H1 (cell line): ENCODE results near the gene SLC9C1. TPM values are rescaled to one million over a fixed set of nuclear protein-coding genes. Genes with fewer than 3 reads are reported as not detected.
A peak's percentile ranks its signal among the peaks of the same experiment; 100 is the strongest.

Source experiments
- BRCA1 ChIP-seq: IDR thresholded peaks from 2 replicates; pipeline ENCODE4 v1.6.1; 2012; ENCODE audit warnings: low read depth, low read length, improper control_type of control experiment
- CBX8 ChIP-seq: fragments of 300-800, 300-1000 bp; sonication (generic); IDR thresholded peaks from 2 replicates; pipeline ENCODE4 v1.7.1; 2016; ENCODE audit warnings: low read depth, low read length, borderline replicate concordance
- CTCF ChIP-seq, 3 experiments: IDR thresholded peaks; 1 replicate in 2 of 3; 2 replicates in 1 of 3; pipeline versions ENCODE4 v1.5.1 to v1.6.1; 2011; ENCODE audit warnings: low read length in 3 of 3, mild to moderate bottlenecking in 3 of 3, inconsistent platforms in 2 of 3, low read depth in 1 of 3, moderate library complexity in 1 of 3; ENCODE audit not compliant: insufficient read depth in 1 of 3; ENCODE audit errors: control extremely low read depth in 1 of 3
- HDAC2 ChIP-seq, 2 experiments: fragments of 300-600 bp in 1 of 2; sonication (generic) in 1 of 2; IDR thresholded peaks; 2 replicates each; pipeline ENCODE4 v1.6.1; 2011 to 2012; ENCODE audit warnings: low read depth in 2 of 2, low read length in 2 of 2, mild to moderate bottlenecking in 2 of 2, moderate library complexity in 2 of 2, borderline replicate concordance in 1 of 2, inconsistent platforms in 1 of 2
- SP1 ChIP-seq: IDR thresholded peaks from 2 replicates; pipeline ENCODE4 v1.6.1; 2011; ENCODE audit warnings: low read depth, low read length
- TAF7 ChIP-seq: optimal IDR thresholded peaks from 2 replicates; pipeline ENCODE3; 2011; ENCODE audit warnings: low read depth, mild to moderate bottlenecking, inconsistent platforms, low read length, moderate library complexity, borderline replicate concordance
- TEAD4 ChIP-seq: IDR thresholded peaks from 2 replicates; pipeline ENCODE4 v1.6.1; 2012; ENCODE audit warnings: low read depth, low read length, inconsistent platforms, mixed read lengths
- polyA plus RNA-seq, 7 experiments: library from polyadenylated mRNA; depleted of rRNA in 3 of 7; stranded (reverse) in 5 of 7; unstranded in 2 of 7; fragments of >200 nt in 5 of 7; fragments of 200-250 nt in 2 of 7; gene quantifications; 1 replicate in 5 of 7; 2 replicates in 1 of 7; 4 replicates in 1 of 7; pipeline versions ENCODE4 v1.2.1 to v1.2.3, GENCODE V29; 2011 to 2013; ENCODE audit warnings: missing spikeins in 2 of 7, mixed read lengths in 2 of 7
- total RNA-seq: library from RNA; stranded (reverse); fragmentation: NEBNext Ultra II Directional; extraction: Animal tissue kit (Norgen Biotek cat#: 25700); gene quantifications from 2 replicates; pipeline ENCODE4 v1.2.1, GENCODE V29; 2021

The SLC9C1 gene
- total and polyA plus RNA-seq, 2 of the 8 experiments (the other 6 are each of a cell fraction or from before 2014, with no cell fraction given): 0.15 to 0.24 TPM

GRCh38 chr3:112293368-112294321, at the start of gene SLC9C1 (continued):
- TF ChIP-seq CTCF (IDR thresholded peaks at IDR 0.05; ENCODE audit: control extremely low read depth in 1 of 3, insufficient read depth in 1 of 3, low read depth in 1 of 3, low read length in 3 of 3): peak in 2 of 3 experiments; percentile 56 to 80; a peak in 2 of 4 replicates
- no peak for TF ChIP-seq CBX8
- no peak for TF ChIP-seq SP1
- no peak for TF ChIP-seq BRCA1
- TF ChIP-seq TEAD4: no peak
- no peak for TF ChIP-seq TAF7
- no peak for TF ChIP-seq HDAC2 (IDR thresholded peaks at IDR 0.05; ENCODE audit: borderline replicate concordance in 1 of 2, low read depth in 2 of 2, low read length in 2 of 2)
- TF ChIP-seq, all 59 proteins: peak for 5
